H1 (cell line): ENCODE results near the gene RBCK1. TPM values are rescaled to one million over a fixed set of nuclear protein-coding genes. Genes with fewer than 3 reads are reported as not detected.

Experiments used
- CTCF ChIA-PET: fragments of 300-600 bp; sonication (Branson Sonifier 250); formaldehyde crosslinking; loops from one replicate; lab custom pipeline; 2021; ENCODE audit not compliant: partially characterized antibody; lab: Charles Lee
- POLR2A ChIA-PET: fragments of 300-600 bp; sonication (Branson Sonifier 250); formaldehyde crosslinking; loops from one replicate; lab custom pipeline; 2021; ENCODE audit warnings: inconsistent platforms; ENCODE audit not compliant: partially characterized antibody; lab: Charles Lee
- DNase-seq, 2 experiments: peaks; one replicate each; pipeline versions ENCODE4 v3.0.0 to v3.0.0-alpha.2; 2010 to 2022; ENCODE audit warnings: low spot score in 2 of 2, low read depth in 1 of 2, mixed read lengths in 1 of 2
- FAIRE-seq: peaks from 2 replicates; lab custom pipeline; 2011; peaks lifted over from hg19 to GRCh38; lab: Jason Lieb, UNC
- H2AFZ ChIP-seq: 2 replicates; pipeline ENCODE4 v1.8.1; 2012; ENCODE audit warnings: low read length, inconsistent platforms
- H2AK5ac ChIP-seq: 2 replicates; pipeline ENCODE4 v1.6.1; 2013; ENCODE audit warnings: low read depth, low read length
- H2BK120ac ChIP-seq: replicated peaks from 2 replicates; pipeline ENCODE3; 2013; ENCODE audit warnings: low read depth, low read length, inconsistent platforms
- H2BK12ac ChIP-seq: 2 replicates; pipeline ENCODE4 v1.6.1; 2013; ENCODE audit warnings: low read depth, low read length
- H2BK15ac ChIP-seq: 2 replicates; pipeline ENCODE4 v1.6.1; 2013; ENCODE audit warnings: low read length
- H2BK20ac ChIP-seq: 2 replicates; pipeline ENCODE4 v1.6.1; 2013; ENCODE audit warnings: low read length
- H2BK5ac ChIP-seq: 2 replicates; pipeline ENCODE4 v1.6.1; 2013; ENCODE audit warnings: low read depth, low read length
- H3K14ac ChIP-seq: 2 replicates; pipeline ENCODE4 v1.6.1; 2013; ENCODE audit warnings: inconsistent platforms; ENCODE audit not compliant: insufficient read length
- H3K18ac ChIP-seq: 2 replicates; pipeline ENCODE4 v1.6.1; 2013; ENCODE audit warnings: low read length; ENCODE audit errors: extremely low read depth
- H3K23ac ChIP-seq: 2 replicates; pipeline ENCODE4 v1.6.1; 2013; ENCODE audit warnings: inconsistent platforms; ENCODE audit not compliant: insufficient read length
- H3K23me2 ChIP-seq: 2 replicates; pipeline ENCODE4 v1.6.1; 2013; ENCODE audit warnings: low read depth, low read length
- H3K27ac ChIP-seq: 2 replicates; pipeline ENCODE4 v1.6.1; 2011; ENCODE audit warnings: low read depth, low read length, inconsistent platforms
- H3K27me3 ChIP-seq, 4 experiments: replicated peaks in 1 of 4; 1 replicate in 1 of 4; 2 replicates in 3 of 4; pipeline versions ENCODE4 v1.6.1 to v1.8.1; 2011 to 2013; ENCODE audit warnings: low read length in 3 of 4, mild to moderate bottlenecking in 3 of 4, inconsistent platforms in 2 of 4, mixed read lengths in 2 of 4, moderate library complexity in 1 of 4; ENCODE audit not compliant: control insufficient read depth in 3 of 4, insufficient read depth in 3 of 4; ENCODE audit errors: extremely low read depth in 1 of 4
- H3K36me3 ChIP-seq, 4 experiments: 2 replicates each; pipeline versions ENCODE4 v1.6.1 to v1.8.1; 2011 to 2013; ENCODE audit warnings: mild to moderate bottlenecking in 4 of 4, low read length in 3 of 4, moderate library complexity in 2 of 4, control low read depth in 1 of 4, inconsistent platforms in 1 of 4; ENCODE audit not compliant: insufficient read depth in 4 of 4, control insufficient read depth in 2 of 4
- H3K4ac ChIP-seq: replicated peaks from 2 replicates; pipeline ENCODE3; 2013; ENCODE audit warnings: low read length, low read depth, mixed read lengths, inconsistent platforms; ENCODE audit not compliant: insufficient read length
- H3K4me1 ChIP-seq, 4 experiments: replicated peaks in 1 of 4; 1 replicate in 1 of 4; 2 replicates in 3 of 4; pipeline versions ENCODE4 v1.6.1 to v1.8.1; 2011 to 2013; ENCODE audit warnings: low read length in 3 of 4, inconsistent platforms in 2 of 4, mixed read lengths in 1 of 4; ENCODE audit not compliant: insufficient read depth in 4 of 4, control insufficient read depth in 3 of 4
- H3K4me2 ChIP-seq, 2 experiments: 2 replicates each; pipeline versions ENCODE4 v1.6.1 to v1.8.1; 2011 to 2013; ENCODE audit warnings: low read depth in 2 of 2, low read length in 2 of 2, control low read depth in 1 of 2, inconsistent platforms in 1 of 2, mild to moderate bottlenecking in 1 of 2; ENCODE audit not compliant: insufficient read depth in 1 of 2
- H3K4me3 ChIP-seq, 4 experiments: fragments of 200-600, 300-600 bp in 1 of 4; sonication (generic), shearing (Covaris generic), sonication (Bioruptor Twin) in 1 of 4; 2 replicates each; pipeline versions ENCODE4 v1.5.1 to v1.8.1; 2011 to 2016; ENCODE audit warnings: low read length in 4 of 4, low read depth in 3 of 4, control low read depth in 2 of 4, inconsistent platforms in 2 of 4, mild to moderate bottlenecking in 2 of 4, mixed read lengths in 1 of 4, moderate library complexity in 1 of 4; ENCODE audit not compliant: insufficient read depth in 2 of 4; ENCODE audit errors: extremely low read depth in 1 of 4
- H3K56ac ChIP-seq: replicated peaks from 2 replicates; pipeline ENCODE3; 2013; ENCODE audit warnings: low read depth, mild to moderate bottlenecking, mixed read lengths, low read length, inconsistent platforms; ENCODE audit not compliant: insufficient read length
- H3K79me1 ChIP-seq: 2 replicates; pipeline ENCODE4 v1.6.1; 2013; ENCODE audit warnings: low read depth, low read length, control low read depth
- H3K79me2 ChIP-seq, 2 experiments: 2 replicates each; pipeline versions ENCODE4 v1.6.1 to v1.8.1; 2012 to 2013; ENCODE audit warnings: low read length in 2 of 2, mild to moderate bottlenecking in 2 of 2, inconsistent platforms in 1 of 2; ENCODE audit not compliant: insufficient read depth in 2 of 2, control insufficient read depth in 1 of 2
- H3K9ac ChIP-seq, 4 experiments: replicated peaks in 1 of 4; 1 replicate in 1 of 4; 2 replicates in 3 of 4; pipeline versions ENCODE4 v1.6.1 to v1.8.1; 2011 to 2013; ENCODE audit warnings: low read depth in 3 of 4, low read length in 3 of 4, control low read depth in 2 of 4, mild to moderate bottlenecking in 2 of 4, moderate library complexity in 2 of 4, inconsistent platforms in 1 of 4; ENCODE audit errors: extremely low read depth in 1 of 4
- H3K9me3 ChIP-seq, 2 experiments: 2 replicates each; pipeline versions ENCODE4 v1.6.1 to v1.8.1; 2012 to 2013; ENCODE audit warnings: mild to moderate bottlenecking in 2 of 2, moderate library complexity in 2 of 2, control low read depth in 1 of 2, inconsistent platforms in 1 of 2, low read depth in 1 of 2, low read length in 1 of 2, mixed read lengths in 1 of 2; ENCODE audit not compliant: insufficient read depth in 2 of 2
- H4K20me1 ChIP-seq, 2 experiments: replicated peaks in 1 of 2; 2 replicates each; pipeline versions ENCODE3 to v1.8.1; 2011 to 2013; ENCODE audit warnings: inconsistent platforms in 2 of 2, low read length in 2 of 2, mild to moderate bottlenecking in 1 of 2; ENCODE audit not compliant: insufficient read depth in 2 of 2, control insufficient read depth in 1 of 2
- H4K5ac ChIP-seq: 2 replicates; pipeline ENCODE4 v1.6.1; 2013; ENCODE audit warnings: low read length, low read depth, mixed read lengths, inconsistent platforms; ENCODE audit not compliant: insufficient read length
- H4K8ac ChIP-seq: 2 replicates; pipeline ENCODE4 v1.8.0; 2013; ENCODE audit warnings: mild to moderate bottlenecking, moderate library complexity, low read length, inconsistent platforms; ENCODE audit not compliant: insufficient read depth; ENCODE audit errors: extremely low read depth
- H4K91ac ChIP-seq: replicated peaks from 2 replicates; pipeline ENCODE3; 2013; ENCODE audit warnings: low read length, mixed read lengths, inconsistent platforms; ENCODE audit not compliant: insufficient read length
- ASH2L ChIP-seq: fragments of 200-600, 300-600 bp; sonication (generic); IDR thresholded peaks from one replicate; pipeline ENCODE4 v1.7.1; 2017; ENCODE audit warnings: low read length
- CBX5 ChIP-seq: fragments of 300-800, 300-1000 bp; sonication (generic); IDR thresholded peaks from 2 replicates; pipeline ENCODE4 v1.7.1; 2016; ENCODE audit warnings: antibody characterized with exemption, low read length, low read depth
- CBX8 ChIP-seq: fragments of 300-800, 300-1000 bp; sonication (generic); IDR thresholded peaks from 2 replicates; pipeline ENCODE4 v1.7.1; 2016; ENCODE audit warnings: low read depth, low read length, borderline replicate concordance
- CHD1 ChIP-seq: IDR thresholded peaks from 2 replicates; pipeline ENCODE4 v1.6.1; 2012; ENCODE audit warnings: low read depth, low read length, improper control_type of control experiment
- CHD2 ChIP-seq: IDR thresholded peaks from 2 replicates; pipeline ENCODE4 v1.6.1; 2012; ENCODE audit warnings: low read length, improper control_type of control experiment
- EGR1 ChIP-seq: IDR thresholded peaks from 2 replicates; pipeline ENCODE4 v1.6.1; 2011; ENCODE audit warnings: low read depth, low read length, borderline replicate concordance
- HDAC2 ChIP-seq, 2 experiments: fragments of 300-600 bp in 1 of 2; sonication (generic) in 1 of 2; IDR thresholded peaks; 2 replicates each; pipeline ENCODE4 v1.6.1; 2011 to 2012; ENCODE audit warnings: low read depth in 2 of 2, low read length in 2 of 2, mild to moderate bottlenecking in 2 of 2, moderate library complexity in 2 of 2, borderline replicate concordance in 1 of 2, inconsistent platforms in 1 of 2
- NRF1 ChIP-seq: IDR thresholded peaks from 2 replicates; pipeline ENCODE4 v1.6.1; 2011; ENCODE audit warnings: mild to moderate bottlenecking, low read depth, low read length, improper control_type of control experiment
- PHF8 ChIP-seq: fragments of 200-600 bp; sonication (generic); conservative IDR thresholded peaks from 2 replicates; pipeline ENCODE4 v1.7.1; 2012; ENCODE audit warnings: low read depth, mild to moderate bottlenecking, inconsistent platforms, low read length, moderate library complexity
- POLR2AphosphoS5 ChIP-seq: IDR thresholded peaks from 2 replicates; pipeline ENCODE4 v1.6.1; 2011; ENCODE audit warnings: low read depth, low read length
- RBBP5 ChIP-seq: IDR thresholded peaks from 2 replicates; pipeline ENCODE4 v1.7.1; 2012; ENCODE audit warnings: low read depth, mild to moderate bottlenecking, inconsistent platforms, low read length, moderate library complexity, borderline replicate concordance
- TAF7 ChIP-seq: optimal IDR thresholded peaks from 2 replicates; pipeline ENCODE3; 2011; ENCODE audit warnings: low read depth, mild to moderate bottlenecking, inconsistent platforms, low read length, moderate library complexity, borderline replicate concordance
- TEAD4 ChIP-seq: IDR thresholded peaks from 2 replicates; pipeline ENCODE4 v1.6.1; 2012; ENCODE audit warnings: low read depth, low read length, inconsistent platforms, mixed read lengths
- WGBS, 2 experiments: shearing (Covaris generic) in 1 of 2; methylation state at CpG; one replicate each; pipeline versions ENCODE4 v1.1.6 to v1.1.7; 2013 to 2015; ENCODE audit warnings: low lambda C conversion rate in 2 of 2, mixed read lengths in 2 of 2, inconsistent platforms in 1 of 2, low coverage in 1 of 2, missing lambda C conversion rate in 1 of 2; ENCODE audit not compliant: insufficient replicate concordance in 2 of 2, insufficient coverage in 1 of 2, insufficient read length in 1 of 2; ENCODE audit errors: extremely low coverage in 1 of 2, missing lambda C conversion rate in 1 of 2; 5-methylcytosine and 5-hydroxymethylcytosine counted together
- polyA plus RNA-seq, 7 experiments: library from polyadenylated mRNA; depleted of rRNA in 3 of 7; stranded (reverse) in 5 of 7; unstranded in 2 of 7; fragments of >200 nt in 5 of 7; fragments of 200-250 nt in 2 of 7; gene quantifications; 1 replicate in 5 of 7; 2 replicates in 1 of 7; 4 replicates in 1 of 7; pipeline versions ENCODE4 v1.2.1 to v1.2.3, GENCODE V29; 2011 to 2013; ENCODE audit warnings: missing spikeins in 2 of 7, mixed read lengths in 2 of 7
- total RNA-seq: library from RNA; stranded (reverse); fragmentation: NEBNext Ultra II Directional; extraction: Animal tissue kit (Norgen Biotek cat#: 25700); gene quantifications from 2 replicates; pipeline ENCODE4 v1.2.1, GENCODE V29; 2021

Gene RBCK1
- total and polyA plus RNA-seq, 2 of the 8 experiments (the other 6 are each of a cell fraction or from before 2014, with no cell fraction given), result 43.1 to 54.7 TPM

GRCh38 chr20:375265-375889 is 32.7 kb upstream of the RBCK1 start:
- Histone ChIP-seq H4K20me1 (no peaks in the 10 kb centered on the region), H3K27me3 (no peaks in the 10 kb centered on the region), H3K9ac (no peak overlapping the region), H3K4me2 (no peak overlapping the region), H3K4me3 (no peak overlapping the region), H3K18ac (no peak overlapping the region), H2BK20ac (no peak overlapping the region), H3K23me2 (no peaks in the 10 kb centered on the region), H3K27ac (no peak overlapping the region), H3K36me3 (no peaks in the 10 kb centered on the region), H3K56ac (no peak overlapping the region), H3K4me1 (peaks cover 0 to 5% (median 0%) of the 10 kb centered on the region in 4 experiments; a peak in 3 of 7 replicates), H2AK5ac (no peak overlapping the region), H2BK120ac (no peak overlapping the region), H2BK12ac (no peak overlapping the region; the same call in 1 of the 2 replicates), H4K8ac (no peak overlapping the region), H3K4ac (no peak overlapping the region), H3K79me1 (no peaks in the 10 kb centered on the region), H3K9me3 (no peaks in the 10 kb centered on the region), H4K5ac (no peak overlapping the region), H2BK15ac (no peak overlapping the region), H4K91ac (no peak overlapping the region), H2BK5ac (no peak overlapping the region), H3K23ac (no peak overlapping the region), H2AFZ (no peak overlapping the region), H3K79me2 (no peaks in the 10 kb centered on the region), H3K14ac (no peak overlapping the region)
- ChIA-PET CTCF (interaction anchor here (1.1 to 4.9 kb wide), 2 partner anchors 21 kb away, joined by 3 to 41 read pairs; no protein-coding TSS in a partner anchor), POLR2A (interaction anchor here (0.6 to 7.4 kb wide), 2 partner anchors 12 to 13 kb away, joined by 3 to 49 read pairs; no protein-coding TSS in a partner anchor)
- WGBS, 2 experiments, result 90% methylated on average over 10 of the region's 10 CpGs; no CpG with 5 or more reads in 1 of the 2 experiments
- DNase-seq (no peak), FAIRE-seq (no peak)
- no peak for TF ChIP-seq NRF1
- no peak for TF ChIP-seq POLR2AphosphoS5
- no peak for TF ChIP-seq CHD2
- TF ChIP-seq PHF8, result no peak
- no peak for TF ChIP-seq TAF7
- no peak for TF ChIP-seq RBBP5
- TF ChIP-seq TEAD4, result no peak
- TF ChIP-seq CBX8, result no peak
- no peak for TF ChIP-seq CBX5
- no peak for TF ChIP-seq ASH2L
- TF ChIP-seq HDAC2 (IDR thresholded peaks at IDR 0.05; ENCODE audit: borderline replicate concordance in 1 of 2, low read depth in 2 of 2, low read length in 2 of 2), result no peak
- no peak for TF ChIP-seq CHD1
- no peak for TF ChIP-seq EGR1
